NCI-H2107 treated with DMSO at 0.1 percent for 48 hours (cell line): ENCODE results near the gene EPGN.

Experiments used
- DNase-seq: peaks from one replicate; lab custom pipeline; 2025; ENCODE audit not compliant: unreplicated experiment; lab: John Stamatoyannopoulos, UW

Gene EPGN

GRCh38 chr4:74308215-74308614, at the start of gene EPGN:
TSS of gene EPGN (plus strand) at chr4:74308470. CDS start at chr4:74308534, 64 bp downstream.
- no peak for DNase-seq

- no peak for DNase-seq
Observed at GRCh38 chr4:74258963-74259362, 49.3 kb upstream of the EPGN start.

GRCh38 chr4:74260036-74260435, 48.2 kb upstream of the EPGN start:
- no peak for DNase-seq

GRCh38 chr4:74262522-74262921, 45.7 kb upstream of the EPGN start:
- no peak for DNase-seq

GRCh38 chr4:74263551-74263950, 44.7 kb upstream of the EPGN start:
- DNase-seq = no peak

GRCh38 chr4:74266081-74266480, 42.2 kb upstream of the EPGN start:
- DNase-seq = no peak

GRCh38 chr4:74267998-74268606, 40.2 kb upstream of the EPGN start:
- no peak for DNase-seq

GRCh38 chr4:74268643-74269042, 39.6 kb upstream of the EPGN start:
- DNase-seq = no peak

- DNase-seq = no peak
Observed at GRCh38 chr4:74278490-74278889, 29.8 kb upstream of the EPGN start.

- DNase-seq = no peak
Observed at GRCh38 chr4:74279716-74280115, 28.6 kb upstream of the EPGN start.

GRCh38 chr4:74282926-74283325, 25.3 kb upstream of the EPGN start:
- DNase-seq = no peak

- DNase-seq = no peak
Observed at GRCh38 chr4:74283614-74284013, 24.7 kb upstream of the EPGN start.

GRCh38 chr4:74284053-74284452, 24.2 kb upstream of the EPGN start:
- DNase-seq = no peak

- no peak for DNase-seq
Observed at GRCh38 chr4:74287164-74287563, 21.1 kb upstream of the EPGN start.

- no peak for DNase-seq
Observed at GRCh38 chr4:74287791-74288190, 20.5 kb upstream of the EPGN start.

GRCh38 chr4:74291471-74291870, 16.8 kb upstream of the EPGN start:
- DNase-seq = no peak

GRCh38 chr4:74292111-74292870, 16.0 kb upstream of the EPGN start:
- no peak for DNase-seq

- no peak for DNase-seq
Observed at GRCh38 chr4:74293558-74293957, 14.7 kb upstream of the EPGN start.

GRCh38 chr4:74294681-74295080, 13.6 kb upstream of the EPGN start:
- no peak for DNase-seq

GRCh38 chr4:74297539-74297938, 10.7 kb upstream of the EPGN start:
- DNase-seq = no peak

GRCh38 chr4:74304095-74304625, 4.1 kb upstream of the EPGN start:
- DNase-seq = no peak

GRCh38 chr4:74305000-74305399, 3.3 kb upstream of the EPGN start:
- no peak for DNase-seq

GRCh38 chr4:74307170-74307569, 1.1 kb upstream of the EPGN start:
- DNase-seq = no peak
